ENCODE results near the gene MGST3.
"Not testable (repeated sequence)": the region's sequence is repeated elsewhere in the genome, so short reads cannot be mapped to it uniquely, and the experiment has no call there.

The MGST3 gene

DNA sequence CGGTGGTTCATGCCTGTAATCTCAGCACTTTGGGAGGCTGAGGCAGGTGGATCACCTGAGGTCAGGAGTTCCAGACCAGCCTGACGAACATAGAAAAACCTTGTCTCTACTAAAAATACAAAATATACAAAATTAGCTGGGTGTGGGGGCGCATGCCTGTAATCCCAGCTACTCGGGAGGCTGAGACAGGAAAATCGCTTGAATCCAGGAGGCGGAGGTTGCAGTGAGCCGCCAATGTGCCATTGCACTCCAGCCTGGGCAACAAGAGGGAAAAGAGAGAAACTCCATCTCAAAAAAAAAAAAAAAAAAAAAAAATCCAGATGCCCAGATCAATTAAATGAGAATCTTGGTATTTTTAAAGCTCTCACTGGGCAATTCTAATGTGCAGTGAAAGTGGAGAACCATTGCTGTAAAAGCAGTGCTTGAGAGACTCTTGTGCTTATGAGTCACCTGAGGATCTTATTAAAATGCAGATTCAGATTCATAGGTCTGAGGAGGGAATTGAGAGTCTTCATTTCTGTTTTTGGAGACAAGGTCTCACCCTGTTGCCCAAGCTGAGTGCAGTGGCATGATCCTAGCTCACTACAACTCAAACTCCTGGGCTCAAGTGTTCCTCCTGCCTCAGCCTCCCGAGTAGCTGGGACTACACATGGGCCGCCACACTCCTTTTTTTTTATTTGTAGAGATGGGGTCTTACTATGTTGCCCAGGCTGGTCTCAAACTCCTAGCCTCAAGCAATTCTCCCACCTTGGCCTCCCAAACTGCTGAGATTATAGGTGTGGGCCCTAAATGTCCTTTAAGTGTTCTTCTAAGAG is 27.9 kb downstream of the MGST3 start:
- not testable (repeated sequence) for DNase-seq (ENCODE audit: low spot score)

DNA sequence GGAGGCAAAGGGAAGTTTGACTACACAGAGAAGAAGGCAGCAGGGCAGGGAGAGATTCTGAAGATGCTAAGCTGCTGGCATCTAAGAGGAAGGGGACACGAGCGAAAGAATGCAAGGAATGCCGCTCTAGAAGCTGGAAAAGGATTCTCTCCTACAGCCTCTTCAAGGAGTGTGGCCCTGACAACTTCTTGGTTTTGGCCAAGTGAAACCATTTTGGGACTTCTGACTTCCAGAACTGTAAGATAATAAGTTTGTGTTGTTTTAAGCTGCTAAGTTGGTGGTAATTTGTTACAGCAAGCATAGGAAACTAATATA is 28.5 kb downstream of the MGST3 start:
- DNase-seq (ENCODE audit: low spot score), result no peak

GRCh38 chr1:165661703-165662102 is 30.7 kb downstream of the MGST3 start:
- DNase-seq (ENCODE audit: low spot score), result no peak

DNA sequence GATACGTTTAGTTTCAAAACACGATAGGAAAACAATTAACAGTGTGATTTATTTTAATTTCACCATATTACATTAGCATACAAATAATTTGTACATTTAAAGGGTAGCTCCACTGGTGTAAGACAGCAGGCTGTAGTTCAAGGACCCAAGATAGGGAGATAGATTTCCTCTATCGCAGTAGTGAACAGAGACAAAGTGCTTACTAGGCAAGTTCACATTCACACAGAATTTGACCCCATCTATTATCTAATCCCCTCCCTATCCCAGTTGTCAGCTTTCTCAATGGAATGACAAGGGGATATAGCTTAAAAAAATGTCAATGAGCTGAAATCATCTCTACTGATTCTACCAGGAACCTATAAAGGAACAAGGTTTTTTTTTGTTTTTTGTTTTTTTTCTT is 31.2 kb downstream of the MGST3 start:
- DNase-seq (ENCODE audit: low spot score), result no peak

DNA sequence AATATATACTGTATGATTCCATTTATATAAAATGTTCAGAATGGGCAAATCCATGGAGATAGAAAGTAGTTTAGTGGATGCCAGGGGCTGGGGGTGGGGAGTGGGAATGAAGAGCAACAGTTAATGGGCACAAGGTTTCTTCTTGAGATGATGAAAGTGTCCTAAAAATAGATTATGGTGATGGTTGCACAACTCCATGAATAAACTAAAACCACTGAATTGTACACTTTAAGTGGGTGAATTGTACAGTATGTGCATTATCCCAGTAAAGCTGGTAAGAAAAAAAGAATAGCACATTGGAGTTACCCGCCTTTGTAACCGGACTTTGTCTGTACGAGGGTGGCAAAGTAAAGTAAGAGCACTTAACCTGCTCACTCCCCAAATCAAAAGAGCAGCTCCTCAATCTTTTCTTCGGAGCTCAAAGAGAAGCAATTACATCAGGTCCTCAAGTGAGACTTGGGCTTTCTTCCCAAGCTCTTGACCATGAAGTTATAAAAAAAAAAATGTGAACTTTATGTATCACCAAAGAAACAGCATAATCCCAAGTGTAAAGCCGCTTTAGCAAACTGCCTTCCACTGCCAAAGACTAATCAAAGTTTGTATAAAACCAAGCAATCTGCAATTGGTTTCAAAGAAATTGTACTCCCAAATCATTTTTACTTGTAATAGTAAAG is 35.3 kb downstream of the MGST3 start:
- no peak for DNase-seq (ENCODE audit: low spot score)

GRCh38 chr1:165668184-165668583 is 37.1 kb downstream of the MGST3 start:
- no peak for DNase-seq (ENCODE audit: low spot score)

DNA sequence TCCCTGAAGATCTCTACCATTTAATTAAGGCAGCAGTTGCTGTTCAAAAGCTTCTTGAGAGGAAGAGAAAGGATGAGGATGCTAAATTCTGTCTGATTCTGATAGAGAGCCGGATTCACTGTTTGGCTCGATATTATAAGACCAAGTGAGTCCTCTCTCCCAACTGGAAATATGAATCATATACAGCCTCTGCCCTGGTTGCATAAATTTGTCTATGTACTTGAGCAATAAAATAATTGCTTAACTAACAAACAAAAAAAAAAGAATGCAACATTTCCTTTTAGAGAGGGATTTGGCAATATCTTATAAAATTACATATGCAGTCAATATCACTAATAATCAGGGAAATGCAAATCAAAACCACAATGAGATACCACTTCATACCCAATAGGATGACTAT is 40.5 kb downstream of the MGST3 start:
- no peak for DNase-seq (ENCODE audit: low spot score)

- DNase-seq (ENCODE audit: low spot score), result no peak
These were observed 43.6 kb downstream of the MGST3 start for GRCh38 chr1:165674599-165674998.

GRCh38 chr1:165675794-165676193 is 44.8 kb downstream of the MGST3 start:
- no peak for DNase-seq (ENCODE audit: low spot score)

DNA sequence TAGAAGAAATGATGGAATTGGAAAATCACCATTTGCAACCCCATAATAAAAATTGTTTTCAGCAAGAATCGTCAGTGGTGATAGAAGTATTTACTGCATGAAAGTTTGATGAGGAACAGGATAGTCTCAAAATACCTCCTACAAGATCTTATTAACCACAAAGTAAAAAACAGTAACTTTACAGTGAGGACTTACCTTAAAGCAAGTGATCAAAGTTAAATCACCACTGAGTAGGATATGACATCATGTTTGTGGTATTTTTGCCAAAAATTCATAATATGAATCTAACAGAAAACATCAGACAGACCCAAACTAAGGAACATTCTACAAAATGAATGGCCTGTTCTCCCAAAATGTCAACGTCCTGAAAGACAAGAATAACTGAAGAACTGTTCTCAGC is 47.5 kb downstream of the MGST3 start:
- DNase-seq (ENCODE audit: low spot score), result no peak

DNA sequence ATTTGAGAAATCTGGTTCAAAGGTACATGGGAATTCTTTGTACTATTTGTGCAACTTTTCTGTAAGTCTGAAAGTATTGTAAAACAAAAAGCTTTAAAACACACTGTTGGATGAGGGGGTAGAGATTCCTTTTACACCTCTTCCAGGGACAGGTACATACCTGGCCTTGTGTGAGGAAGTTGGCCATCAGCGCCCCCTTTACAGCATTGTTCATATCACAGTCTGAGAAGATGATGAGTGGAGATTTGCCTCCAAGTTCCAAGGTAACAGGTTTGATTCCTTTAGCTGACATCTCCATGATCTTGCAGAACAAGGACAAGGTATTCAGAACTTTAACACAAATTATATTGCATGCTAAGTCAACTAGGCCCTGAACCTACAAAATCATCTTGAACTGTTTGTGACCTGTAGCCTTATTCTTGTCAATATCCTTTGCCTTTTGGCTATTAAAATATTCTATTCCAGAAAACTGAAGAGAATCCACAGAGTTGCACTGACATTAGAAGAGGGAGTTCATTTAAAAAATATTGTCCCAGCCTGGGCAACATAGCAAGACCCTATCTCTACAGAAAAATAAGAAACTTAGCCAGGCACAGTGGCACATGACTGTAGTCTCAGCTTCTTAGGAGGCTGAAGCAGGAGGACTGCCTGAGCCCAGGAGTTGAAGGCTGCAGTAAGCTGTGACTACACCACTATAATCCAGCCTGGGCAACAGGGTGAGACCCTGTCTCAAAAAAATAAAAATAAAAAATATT is 48.4 kb downstream of the MGST3 start:
- DNase-seq (ENCODE audit: low spot score), result no peak

- no peak for DNase-seq (ENCODE audit: low spot score)
These were observed 49.3 kb downstream of the MGST3 start for GRCh38 chr1:165680303-165680702.

GRCh38 chr1:165680773-165681172 is 49.7 kb downstream of the MGST3 start:
- DNase-seq (ENCODE audit: low spot score), result not testable (repeated sequence)

- DNase-seq (ENCODE audit: low spot score), result no peak
These were observed 52.9 kb downstream of the MGST3 start for GRCh38 chr1:165683848-165684485.

GRCh38 chr1:165686121-165686970 is 55.3 kb downstream of the MGST3 start:
- DNase-seq (ENCODE audit: low spot score), result no peak

- DNase-seq (ENCODE audit: low spot score), result no peak
These were observed 56.0 kb downstream of the MGST3 start for GRCh38 chr1:165686971-165687433.

GRCh38 chr1:165688046-165688445 is 57.0 kb downstream of the MGST3 start:
- DNase-seq (ENCODE audit: low spot score), result no peak

DNA sequence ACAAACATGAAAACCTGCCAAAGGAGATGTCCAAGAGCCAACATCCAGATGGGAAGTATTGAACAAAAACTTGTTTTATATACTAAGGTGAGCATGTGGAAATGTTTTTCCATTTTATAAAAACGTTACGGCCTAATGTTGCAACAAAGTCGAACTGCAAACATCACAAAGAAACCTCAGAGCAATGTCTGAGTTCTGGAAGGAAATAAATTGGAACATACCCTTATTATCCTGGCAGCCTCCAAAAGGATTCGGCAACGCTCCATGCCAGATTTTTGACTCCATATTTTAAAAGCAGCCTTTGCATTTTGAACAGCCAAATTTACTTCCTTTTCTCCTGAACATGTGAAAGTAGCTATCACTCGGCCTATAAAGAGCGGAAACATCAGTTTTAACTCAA is 64.0 kb downstream of the MGST3 start:
- DNase-seq (ENCODE audit: low spot score), result no peak

GRCh38 chr1:165696625-165697100 is 65.6 kb downstream of the MGST3 start:
- peak; percentile 54 for DNase-seq (ENCODE audit: low spot score)

DNA sequence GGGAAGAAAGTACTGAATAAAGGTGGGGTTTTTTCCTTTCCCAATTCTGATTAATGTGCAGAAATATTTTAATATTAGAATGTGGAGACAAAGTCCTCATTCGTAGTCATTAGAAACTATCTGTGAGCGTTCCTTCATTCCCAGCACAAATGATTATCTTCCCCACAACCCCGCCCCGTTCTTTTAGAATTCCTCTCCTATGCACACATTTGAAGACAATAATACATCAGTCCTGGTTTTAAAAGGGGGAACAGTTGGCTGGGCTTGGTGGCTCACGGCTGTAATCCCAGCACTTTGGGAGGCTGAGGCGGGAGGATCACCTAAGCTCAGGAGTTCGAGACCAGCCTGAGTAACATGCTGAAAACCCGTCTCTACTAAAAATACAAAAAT is 66.5 kb downstream of the MGST3 start:
- no peak for DNase-seq (ENCODE audit: low spot score)
